GM12874 (cell line): Measurements from ENCODE around the gene KIF5C.

Experiments
- TF ChIP-seq, protein P1 (sequence below): IDR thresholded peaks from 2 replicates; pipeline ENCODE4 v1.5.1; 2011; ENCODE audit warnings: low read depth, mild to moderate bottlenecking, control low read depth, low read length, moderate library complexity; ENCODE audit not compliant: insufficient read depth

Gene KIF5C

DNA sequence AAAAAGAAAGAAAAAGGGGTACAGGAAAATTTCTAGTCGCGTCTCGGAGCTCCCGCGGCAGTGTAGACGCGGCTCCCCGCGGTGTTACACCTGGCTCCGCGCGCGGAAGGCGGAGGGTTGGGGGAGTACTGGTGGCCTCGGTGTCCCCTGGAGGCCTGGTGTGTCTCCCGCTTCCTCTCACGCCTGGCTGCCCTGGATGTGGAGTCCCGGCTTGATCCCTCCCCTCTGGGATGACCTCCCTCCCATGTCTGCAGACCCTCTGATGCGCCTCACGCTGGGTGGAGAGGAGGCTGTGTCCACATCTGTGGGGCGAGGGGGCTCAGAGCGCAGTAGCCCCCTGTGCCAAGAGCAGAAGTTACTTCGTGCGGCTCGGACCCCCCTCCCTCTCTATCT is 1.2 kb downstream of the KIF5C start:
- TF ChIP-seq, protein P1, sequence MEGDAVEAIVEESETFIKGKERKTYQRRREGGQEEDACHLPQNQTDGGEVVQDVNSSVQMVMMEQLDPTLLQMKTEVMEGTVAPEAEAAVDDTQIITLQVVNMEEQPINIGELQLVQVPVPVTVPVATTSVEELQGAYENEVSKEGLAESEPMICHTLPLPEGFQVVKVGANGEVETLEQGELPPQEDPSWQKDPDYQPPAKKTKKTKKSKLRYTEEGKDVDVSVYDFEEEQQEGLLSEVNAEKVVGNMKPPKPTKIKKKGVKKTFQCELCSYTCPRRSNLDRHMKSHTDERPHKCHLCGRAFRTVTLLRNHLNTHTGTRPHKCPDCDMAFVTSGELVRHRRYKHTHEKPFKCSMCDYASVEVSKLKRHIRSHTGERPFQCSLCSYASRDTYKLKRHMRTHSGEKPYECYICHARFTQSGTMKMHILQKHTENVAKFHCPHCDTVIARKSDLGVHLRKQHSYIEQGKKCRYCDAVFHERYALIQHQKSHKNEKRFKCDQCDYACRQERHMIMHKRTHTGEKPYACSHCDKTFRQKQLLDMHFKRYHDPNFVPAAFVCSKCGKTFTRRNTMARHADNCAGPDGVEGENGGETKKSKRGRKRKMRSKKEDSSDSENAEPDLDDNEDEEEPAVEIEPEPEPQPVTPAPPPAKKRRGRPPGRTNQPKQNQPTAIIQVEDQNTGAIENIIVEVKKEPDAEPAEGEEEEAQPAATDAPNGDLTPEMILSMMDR: no peak

DNA sequence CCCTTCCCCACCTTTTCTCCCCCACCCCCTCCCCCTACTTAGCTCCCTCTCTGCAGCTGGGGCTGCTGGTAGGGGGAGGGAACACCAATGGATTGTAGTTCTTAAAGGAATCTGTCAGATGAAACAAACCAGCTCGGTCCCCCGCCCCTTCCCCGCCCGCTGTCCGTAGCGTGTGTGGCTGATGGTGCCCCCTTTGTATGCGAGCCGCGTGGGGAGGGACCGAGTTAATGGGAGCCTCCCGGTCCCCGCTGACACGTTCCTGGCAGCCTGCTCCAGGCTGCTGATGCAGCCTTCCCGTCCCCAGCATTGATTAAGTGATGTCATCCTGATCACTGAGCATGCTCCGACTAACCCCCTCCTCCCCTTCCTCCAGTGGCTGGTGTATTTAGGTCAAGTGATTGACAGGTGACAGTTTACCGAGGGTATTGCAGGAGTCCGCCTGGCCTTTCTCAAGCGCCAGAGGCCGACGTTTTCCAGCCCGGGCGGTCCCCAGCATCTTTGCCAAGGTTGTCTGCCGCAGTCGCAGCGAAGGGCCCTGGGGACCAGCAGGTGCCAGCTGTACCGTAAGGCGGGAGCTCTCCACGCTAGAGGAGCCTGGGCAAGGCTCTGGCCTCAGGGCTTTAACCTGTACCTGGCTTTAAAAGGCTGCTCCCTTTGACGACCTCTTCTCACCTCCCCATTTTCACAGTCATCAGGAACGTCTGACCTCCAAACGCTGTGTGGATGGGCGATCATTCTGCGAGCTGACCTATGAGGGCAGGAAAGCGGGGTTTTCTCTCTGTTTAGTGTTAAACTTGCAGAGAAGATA is 1.8 kb downstream of the KIF5C start:
- TF ChIP-seq, protein P1: no peak

DNA sequence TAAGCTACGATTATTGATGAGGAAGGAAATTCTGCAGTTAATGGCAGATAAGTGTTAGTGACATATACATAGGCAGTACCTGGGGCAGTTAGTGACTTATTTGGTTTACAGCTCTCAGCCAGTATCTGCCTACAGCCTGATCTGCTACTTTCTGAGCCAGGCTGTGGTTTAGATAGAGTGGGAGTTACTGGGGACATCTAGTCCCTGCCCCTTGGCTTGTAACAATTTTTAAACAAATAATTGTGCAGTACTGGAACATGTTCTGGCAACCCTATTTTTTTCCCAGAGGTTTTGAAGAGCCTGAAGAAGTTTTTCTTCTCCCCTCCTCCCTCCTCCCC is 2.3 kb downstream of the KIF5C start:
- TF ChIP-seq, protein P1: no peak

DNA sequence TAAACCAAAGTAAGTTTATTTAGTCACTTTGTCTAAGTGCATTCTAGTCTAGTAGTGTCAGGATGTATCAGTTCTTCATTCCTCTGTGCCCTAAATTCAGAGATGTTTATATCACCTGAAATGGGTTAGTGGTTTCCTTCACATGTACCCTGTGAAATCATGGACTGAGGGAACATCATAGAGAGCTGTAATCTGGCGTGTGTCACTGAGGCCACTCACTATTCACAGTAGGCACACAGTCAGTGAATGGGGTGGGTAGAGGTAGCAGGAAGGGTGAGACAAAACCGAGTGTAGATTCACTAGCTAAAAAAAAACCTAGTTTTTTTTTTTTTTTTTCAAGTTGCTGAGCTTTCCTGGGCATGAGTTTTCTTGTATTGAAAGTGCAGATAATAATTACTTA is 5.6 kb downstream of the KIF5C start:
- TF ChIP-seq, protein P1: no peak

DNA sequence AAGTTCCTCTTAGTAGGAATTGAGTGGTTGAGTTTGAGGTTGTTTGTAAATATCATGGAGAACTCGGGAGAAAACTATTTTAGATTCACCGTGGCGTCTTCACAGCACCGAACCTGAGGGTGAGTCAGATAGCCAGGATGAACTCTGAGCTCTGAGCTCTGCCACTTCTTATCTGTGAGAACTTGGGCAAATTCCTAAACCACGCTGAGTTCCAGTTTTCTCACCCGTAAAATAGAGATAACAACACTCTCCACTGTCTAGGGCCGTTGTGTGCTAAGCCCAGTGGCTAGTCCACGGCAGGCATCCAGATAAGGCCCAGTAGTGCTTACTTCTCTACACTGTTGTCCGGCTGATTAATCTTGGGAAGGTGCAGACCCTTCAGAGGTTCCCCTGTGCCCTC is 7.0 kb downstream of the KIF5C start:
- TF ChIP-seq, protein P1: no peak

DNA sequence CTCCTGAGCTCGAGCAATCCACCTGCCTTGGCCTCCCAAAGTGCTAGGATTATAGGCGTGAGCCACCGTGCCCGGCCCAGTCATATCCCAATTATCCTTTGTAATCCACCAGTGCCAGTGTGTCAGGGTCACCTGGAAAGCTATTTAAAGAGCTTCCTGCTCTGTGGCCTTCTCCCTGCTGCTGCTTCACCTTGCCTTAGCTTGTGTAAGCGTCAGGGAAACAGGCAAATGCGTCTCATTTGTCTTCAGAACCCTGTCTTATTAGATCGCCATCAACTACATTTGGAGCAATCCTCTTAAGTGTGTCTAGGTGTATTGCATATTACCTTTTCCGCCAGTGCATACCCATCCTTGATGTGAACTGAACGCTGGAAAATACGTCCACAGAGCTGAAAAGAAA is 10.2 kb downstream of the KIF5C start:
- TF ChIP-seq, protein P1: no peak

DNA sequence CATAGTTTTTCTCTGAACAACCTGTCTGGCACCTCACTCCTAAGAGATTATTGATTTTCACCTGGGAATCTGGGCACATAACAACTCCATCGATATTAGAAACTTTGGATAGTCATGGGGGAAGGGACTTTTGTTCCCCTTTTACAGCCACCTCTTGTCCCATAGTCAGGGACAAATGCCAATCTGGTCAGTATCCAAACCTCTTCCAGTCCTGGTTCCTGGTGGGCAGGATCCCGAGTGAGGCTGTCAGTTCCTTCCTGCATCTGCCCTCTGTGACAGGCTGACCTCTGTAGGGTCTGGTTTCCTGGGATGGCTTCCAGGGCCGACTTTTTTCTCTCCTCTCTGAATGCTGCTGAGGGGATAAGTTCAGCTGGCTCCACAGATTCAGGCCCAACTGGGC is 11.0 kb downstream of the KIF5C start:
- TF ChIP-seq, protein P1: no peak
